Measurements from ENCODE around the gene TNIK. TPM values are rescaled to one million over a fixed set of nuclear protein-coding genes. Genes with fewer than 3 reads are reported as not detected.

TNIK gene
- total and polyA plus RNA-seq, 2 of the 4 experiments (the other 2 are of a cell fraction): 3.4 to 6.3 TPM

GRCh38 chr3:171321559-171322360 is 138.4 kb downstream of the TNIK start:
- in situ Hi-C loops (cut with MboI; ENCODE audit: low sequenced_read_pairs): no loop called here
- Histone ChIP-seq H3K9ac (ENCODE audit: low read depth, low read length) (no peak overlapping the region), H3K18ac (ENCODE audit: low read depth, low read length) (no peak overlapping the region), H4K91ac (ENCODE audit: insufficient read depth, low read depth, low read length) (no peak overlapping the region), H4K8ac (ENCODE audit: low read depth in 2 of 2, low read length in 2 of 2) (no peak overlapping the region), H3K4me3 (ENCODE audit: insufficient read depth, low read depth, low read length) (no peak overlapping the region), H2BK5ac (ENCODE audit: low read depth, low read length, poor library complexity, severe bottlenecking) (no peak overlapping the region), H3K27me3 (ENCODE audit: control insufficient read depth, insufficient read depth, low read length) (no peaks in the 10 kb centered on the region), H3K4me2 (ENCODE audit: low read depth, low read length) (peak overlapping the region; percentile 31; the same call in 1 of the 2 replicates), H2BK15ac (ENCODE audit: low read depth, low read length) (no peak overlapping the region), H3K79me1 (ENCODE audit: low read depth in 1 of 2, low read length in 2 of 2) (peaks cover 3 to 4% of the 10 kb centered on the region in 2 experiments; a peak in 2 of 4 replicates), H3K14ac (replicated peaks; ENCODE audit: low read depth, low read length) (no peak overlapping the region), H3K56ac (ENCODE audit: extremely low read depth, insufficient read depth, low read length) (no peak overlapping the region), H2BK120ac (ENCODE audit: low read depth, low read length) (no peak overlapping the region), H2AFZ (replicated peaks; ENCODE audit: low read length, poor library complexity) (no peak overlapping the region), H2AK9ac (replicated peaks; ENCODE audit: low read depth, low read length, poor library complexity) (no peak overlapping the region), H2BK20ac (ENCODE audit: low read depth, low read length) (no peak overlapping the region), H3K9me1 (ENCODE audit: insufficient read depth, low read length) (no peaks in the 10 kb centered on the region), H3K4me1 (ENCODE audit: control insufficient read depth, insufficient read depth, low read length) (no peaks in the 10 kb centered on the region), H3K4ac (ENCODE audit: low read depth, low read length) (no peak overlapping the region), H3K9me3 (ENCODE audit: control insufficient read depth, insufficient read depth, low read length) (no peaks in the 10 kb centered on the region), H3K36me3 (ENCODE audit: control insufficient read depth, insufficient read depth, low read length) (no peaks in the 10 kb centered on the region), H2AK5ac (ENCODE audit: low read depth, low read length) (no peak overlapping the region), H4K5ac (ENCODE audit: low read depth, low read length) (no peak overlapping the region), H3K27ac (ENCODE audit: insufficient read depth, low read length) (no peak overlapping the region), H3K23ac (ENCODE audit: low read depth, low read length) (no peak overlapping the region), H4K20me1 (ENCODE audit: insufficient read depth, low read length) (no peaks in the 10 kb centered on the region; the same call in 1 of the 2 replicates)
- WGBS, 2 experiments (ENCODE audit: extremely low coverage in 2 of 2, insufficient read length in 1 of 2): no CpG with 5 or more reads among the region's 3 CpGs
- no peak for DNase-seq
- ATAC-seq (ENCODE audit: low read depth): no peak
- dilution Hi-C loops (cut with HindIII; ENCODE audit: low sequenced_read_pairs, unreplicated experiment): no loop called here
- POLR2A ChIA-PET (ENCODE audit: unreplicated experiment): no interaction called here
- BruUV-seq (replicated peaks): no TSS peak
- no peak for TF ChIP-seq NFE2L2 (IDR thresholded peaks at IDR 0.05; ENCODE audit: low read depth, low read length)
- TF ChIP-seq CHD1 (IDR thresholded peaks at IDR 0.05; ENCODE audit: low read depth, low read length): no peak
- no peak for TF ChIP-seq CTCF (conservative IDR thresholded peaks at IDR 0.05; ENCODE audit: low read depth, low read length)
- TF ChIP-seq CEBPB (IDR thresholded peaks at IDR 0.05; ENCODE audit: low read depth, low read length): no peak
- TF ChIP-seq ELK1 (IDR thresholded peaks at IDR 0.05; ENCODE audit: borderline replicate concordance, low read depth, low read length): no peak
- TF ChIP-seq MXI1 (IDR thresholded peaks at IDR 0.05; ENCODE audit: borderline replicate concordance, low read depth, low read length): no peak
- TF ChIP-seq RAD21 (IDR thresholded peaks at IDR 0.05; ENCODE audit: low read length): no peak
- no peak for TF ChIP-seq FOS (IDR thresholded peaks at IDR 0.05; ENCODE audit: low read depth, low read length)
- TF ChIP-seq POLR2A (IDR thresholded peaks at IDR 0.05; ENCODE audit: low read depth, low read length): no peak
- TF ChIP-seq SMC3 (IDR thresholded peaks at IDR 0.05; ENCODE audit: low read depth, low read length): no peak
- TF ChIP-seq MAFK (IDR thresholded peaks at IDR 0.05; ENCODE audit: low read depth, low read length): no peak
- no peak for TF ChIP-seq RFX5 (IDR thresholded peaks at IDR 0.05; ENCODE audit: low read depth, low read length)
- TF ChIP-seq RCOR1 (IDR thresholded peaks at IDR 0.05; ENCODE audit: insufficient replicate concordance, low read length): no peak
- TF ChIP-seq USF2 (IDR thresholded peaks at IDR 0.05; ENCODE audit: low read depth, low read length): no peak
- no peak for TF ChIP-seq MAZ (IDR thresholded peaks at IDR 0.05; ENCODE audit: borderline replicate concordance, low read depth, low read length)
- no peak for TF ChIP-seq BHLHE40 (IDR thresholded peaks at IDR 0.05; ENCODE audit: low read depth, low read length)
- CTCF ChIA-PET: no interaction called here
- intact Hi-C loops (cut with micrococcal nuclease): no loop called here

Measured in IMR-90 (cell line).